HG02759 (cell line): ENCODE results near the gene ORC3.
"Not testable (repeated sequence)": the region's sequence is repeated elsewhere in the genome, so short reads cannot be mapped to it uniquely, and the experiment has no call there.

Source experiments
- ATAC-seq: cut with Tn5 transposase; IDR thresholded peaks from one replicate; pipeline ENCODE4 v1.9.1; 2021; ENCODE audit warnings: mild to moderate bottlenecking, moderate library complexity; ENCODE audit not compliant: unreplicated experiment

The ORC3 gene

DNA sequence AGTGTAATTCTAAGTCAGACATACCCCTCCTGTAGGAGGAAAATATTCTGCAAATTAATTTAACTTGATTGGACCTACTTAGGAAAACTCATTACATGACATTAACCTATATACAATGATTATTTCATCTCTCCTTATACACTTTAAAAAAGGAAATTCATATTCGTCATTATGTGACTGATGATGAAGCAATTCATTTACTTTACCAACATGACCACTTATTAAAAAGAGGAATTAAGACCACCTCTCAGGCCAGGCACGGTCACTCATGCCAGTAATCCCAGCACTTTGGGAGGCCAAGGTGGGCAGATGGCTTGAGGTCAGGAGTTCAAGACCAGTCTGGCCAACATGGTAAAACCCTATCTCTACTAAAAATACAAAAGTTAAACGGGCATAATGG is 100.5 kb downstream of the ORC3 start:
- no peak for ATAC-seq

DNA sequence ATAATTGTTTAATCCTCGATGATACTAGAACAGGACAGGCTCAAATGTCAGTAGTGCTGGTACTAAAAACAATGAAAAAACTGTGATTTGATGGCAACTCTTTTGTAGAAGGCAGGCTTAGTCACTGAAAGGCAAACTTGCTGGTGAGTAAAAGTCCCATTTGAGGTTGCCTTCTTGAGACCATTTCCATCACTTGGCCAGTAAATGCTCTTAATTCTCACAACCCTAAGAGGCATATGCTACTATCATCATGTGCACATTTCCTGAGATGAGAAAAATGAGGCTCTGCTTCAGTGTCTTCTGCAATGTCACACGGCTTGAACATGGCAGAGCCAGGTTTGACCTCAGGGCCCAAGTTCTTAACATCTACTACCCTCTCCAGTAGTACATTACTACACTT is 102.2 kb downstream of the ORC3 start:
- no peak for ATAC-seq

DNA sequence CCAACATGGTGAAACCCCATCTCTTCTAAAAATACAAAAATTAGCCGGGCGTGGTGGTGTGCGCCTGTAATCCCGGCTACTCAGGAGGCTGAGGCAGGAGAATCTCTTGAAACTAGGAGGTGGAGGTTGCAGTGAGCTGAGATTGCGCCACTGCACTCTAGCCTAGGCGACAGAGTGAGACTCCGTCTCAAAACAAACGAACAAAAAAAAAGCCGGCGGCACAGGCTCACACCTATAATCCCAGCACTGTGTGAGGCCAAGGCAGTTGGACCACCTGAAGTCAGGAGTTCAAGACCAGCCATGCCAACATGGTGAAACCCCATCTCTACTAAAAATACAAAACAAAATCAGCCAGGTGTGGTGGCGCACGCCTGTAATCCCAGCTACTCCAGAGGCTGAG is 106.9 kb downstream of the ORC3 start:
- not testable (repeated sequence) for ATAC-seq

DNA sequence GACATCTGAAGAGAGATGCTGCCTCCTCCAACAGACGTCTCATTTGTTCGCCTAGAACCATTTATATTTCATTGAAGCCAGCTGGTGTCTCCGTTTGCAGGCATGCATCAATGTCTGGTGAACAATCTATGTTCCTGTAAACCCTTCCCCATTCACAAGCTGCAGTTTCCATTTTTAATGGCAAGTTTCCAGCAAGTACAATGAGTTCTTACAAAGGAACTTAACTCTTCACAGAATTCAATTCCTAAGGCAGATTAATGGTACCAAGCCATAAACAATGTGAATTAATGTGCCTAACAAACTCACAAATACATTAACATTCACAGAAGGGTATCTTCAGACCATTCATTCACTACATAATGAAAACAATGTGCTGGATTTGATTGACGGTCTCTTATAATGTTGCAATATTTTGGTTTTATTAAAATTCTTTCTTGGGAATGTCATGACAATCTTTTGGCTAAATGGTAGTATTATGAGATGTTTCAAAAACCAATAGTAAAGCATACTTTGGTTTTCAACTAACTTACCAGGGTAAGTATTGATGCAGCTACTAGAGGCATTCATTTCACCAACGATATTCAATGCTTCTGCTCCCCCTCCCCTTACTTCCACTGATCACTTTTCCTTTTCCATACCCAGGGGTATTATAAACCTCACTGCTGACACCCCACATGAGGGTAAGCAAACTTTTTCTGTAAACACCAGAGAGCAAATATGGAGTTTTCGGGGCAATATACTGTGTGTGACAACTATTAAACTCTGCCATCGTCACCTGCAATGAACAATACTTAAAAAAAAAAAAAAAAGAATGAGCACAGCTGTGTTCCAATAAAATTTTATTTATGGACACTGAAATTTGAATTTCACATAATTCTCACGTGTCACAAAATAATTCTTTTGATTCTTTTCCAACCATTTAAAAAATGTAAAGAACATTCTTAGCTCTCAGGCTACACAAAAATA is 107.9 kb downstream of the ORC3 start:
- ATAC-seq, result no peak

DNA sequence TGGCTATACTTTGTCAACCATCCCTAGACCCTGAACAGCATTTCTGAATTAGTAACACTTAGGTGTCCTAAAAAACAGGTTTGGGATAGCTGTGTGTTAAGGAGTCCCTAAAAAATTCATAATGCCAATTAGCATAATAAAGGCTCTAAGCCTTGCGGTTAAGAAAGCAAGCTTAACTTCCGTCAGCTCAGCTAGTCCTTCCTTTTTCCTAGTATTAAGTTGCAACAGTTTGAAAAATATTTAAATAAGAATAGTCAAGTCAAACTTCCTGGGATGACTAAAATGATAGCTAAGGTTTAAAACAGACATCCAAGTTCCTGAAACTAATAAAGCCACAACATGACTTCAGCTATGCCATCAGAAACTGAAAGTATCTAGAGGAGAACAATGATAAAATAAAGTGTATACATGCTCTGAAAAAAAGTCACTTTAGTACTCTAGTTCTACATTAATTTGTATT is 108.6 kb downstream of the ORC3 start:
- ATAC-seq, result no peak

DNA sequence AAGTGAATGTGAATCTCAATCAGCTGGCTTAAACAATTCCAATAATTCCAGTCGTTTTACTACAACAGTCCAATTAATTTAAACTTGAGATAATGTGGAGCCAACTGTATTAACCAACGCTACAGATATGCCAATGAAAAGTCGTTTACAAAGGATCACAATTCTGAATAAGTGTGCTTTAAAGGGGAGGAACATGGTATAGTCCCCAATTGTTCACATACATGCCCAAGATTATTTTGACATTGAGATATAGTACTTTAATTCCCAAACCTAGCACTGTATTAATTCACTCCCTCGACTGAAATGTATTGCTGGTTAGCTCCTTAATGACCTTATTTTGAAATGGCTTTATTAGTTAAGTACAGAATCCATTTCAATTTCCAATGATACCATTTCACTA is 109.6 kb downstream of the ORC3 start:
- no peak for ATAC-seq

DNA sequence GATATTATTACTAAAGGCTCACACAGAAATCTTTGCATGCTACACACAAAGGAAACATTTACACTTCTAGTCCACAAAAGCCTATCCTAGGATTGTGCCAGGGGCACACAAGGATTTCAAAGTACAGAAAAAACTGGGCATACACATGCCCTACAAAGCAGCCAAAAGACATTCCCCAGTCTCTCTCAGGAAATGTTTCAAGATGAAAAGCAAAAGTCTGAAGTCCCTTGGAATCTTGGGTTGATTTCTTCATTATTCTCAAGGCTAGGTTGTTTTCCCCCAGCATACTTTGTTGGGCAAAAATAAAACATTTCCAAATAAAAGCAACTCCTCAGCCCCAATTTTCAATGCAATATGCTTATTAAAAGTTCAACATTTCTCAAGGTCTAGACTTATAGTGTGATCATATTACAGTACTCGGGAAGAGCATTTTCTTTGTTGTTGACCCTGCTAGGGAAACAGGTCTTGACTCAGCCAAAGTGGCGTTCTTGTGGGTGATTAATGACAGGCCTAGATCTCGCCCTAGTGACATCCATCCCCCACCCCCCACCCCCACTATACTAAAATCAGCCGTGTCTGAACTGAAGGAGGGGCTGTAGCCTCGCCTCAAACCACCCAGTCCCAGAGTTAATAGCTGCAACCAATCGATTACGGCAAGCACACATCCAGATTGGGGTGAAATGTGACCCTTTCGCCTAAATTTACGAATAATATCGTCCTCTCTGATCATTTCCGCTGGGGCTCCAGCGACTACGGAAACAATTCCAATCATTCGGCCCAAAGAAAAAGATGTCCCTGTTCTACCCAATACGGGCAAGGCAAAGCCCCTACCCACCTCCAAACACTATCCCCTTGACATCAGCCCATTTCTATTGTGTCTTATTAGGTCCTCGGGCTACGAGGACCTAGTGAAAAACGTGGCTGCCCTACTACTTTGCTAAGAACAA is 110.7 kb downstream of the ORC3 start:
- peak; percentile 9 for ATAC-seq

DNA sequence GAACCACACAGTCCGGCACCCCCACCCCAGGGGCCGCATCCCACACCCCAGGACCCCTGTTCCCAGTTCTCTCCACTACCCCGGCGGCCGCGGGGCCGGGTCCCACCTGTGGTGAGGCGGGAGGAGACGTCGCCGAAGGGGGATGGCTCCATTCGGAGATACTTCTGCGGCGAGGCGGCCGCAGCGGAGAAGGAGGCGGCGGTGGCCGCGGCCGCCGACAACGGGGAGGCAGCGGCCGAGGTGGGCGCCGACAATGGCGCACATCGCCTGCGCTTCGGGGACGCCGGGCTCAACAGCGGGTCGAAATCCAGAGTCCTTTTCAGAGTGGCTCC is 111.4 kb downstream of the ORC3 start:
- ATAC-seq, result peak; percentile 0

DNA sequence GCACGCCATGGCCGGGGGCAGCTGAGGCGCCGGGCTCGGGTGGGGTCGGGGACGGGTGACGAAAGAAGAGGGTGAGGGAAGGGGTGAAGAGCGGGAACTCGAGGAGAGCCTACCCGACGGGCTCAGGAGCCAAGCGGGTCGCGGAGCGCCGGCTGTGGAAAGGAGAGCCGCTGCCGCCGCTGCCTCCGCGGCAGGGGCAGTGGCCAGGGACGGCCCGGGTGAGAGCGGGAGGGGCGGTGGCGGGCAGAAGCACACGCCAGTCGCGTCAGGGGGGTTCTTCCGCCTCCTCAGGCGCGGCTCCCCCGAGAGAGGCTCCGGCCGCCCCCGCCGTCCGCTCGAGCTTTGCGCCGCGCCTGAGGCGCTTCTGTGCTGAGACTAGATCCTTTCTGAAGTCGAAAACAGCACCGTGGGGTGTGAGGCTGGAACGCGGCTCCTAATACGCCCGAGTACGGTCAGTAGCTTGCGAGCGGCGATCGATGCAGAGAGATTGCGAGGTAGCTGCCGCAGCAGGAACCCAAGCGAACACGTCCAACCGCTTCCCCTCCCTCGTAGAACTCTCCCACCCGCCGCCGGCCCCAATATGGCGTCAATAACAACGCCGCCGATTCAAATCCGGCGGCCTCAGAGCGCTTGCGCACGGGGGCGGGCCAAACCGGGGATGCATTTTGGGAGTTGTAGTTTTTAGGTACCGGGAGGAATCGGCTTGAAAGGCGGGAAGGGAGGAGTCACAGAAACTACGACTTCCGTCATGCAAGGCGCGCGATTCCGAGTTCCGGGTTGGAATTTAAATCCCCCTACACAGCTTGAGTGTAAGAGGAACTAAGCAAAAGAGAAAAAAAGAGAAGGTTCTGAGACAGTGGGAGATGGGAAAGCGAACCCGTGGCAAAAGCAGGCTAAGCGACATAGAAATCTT is 112.0 kb downstream of the ORC3 start, which contains the start of gene AKIRIN2:
TSS of gene AKIRIN2 (minus strand) at position 558 of the 913 bp plus-strand sequence. CDS start at position 9, 549 bp downstream.
- ATAC-seq, result peak; percentile 69

DNA sequence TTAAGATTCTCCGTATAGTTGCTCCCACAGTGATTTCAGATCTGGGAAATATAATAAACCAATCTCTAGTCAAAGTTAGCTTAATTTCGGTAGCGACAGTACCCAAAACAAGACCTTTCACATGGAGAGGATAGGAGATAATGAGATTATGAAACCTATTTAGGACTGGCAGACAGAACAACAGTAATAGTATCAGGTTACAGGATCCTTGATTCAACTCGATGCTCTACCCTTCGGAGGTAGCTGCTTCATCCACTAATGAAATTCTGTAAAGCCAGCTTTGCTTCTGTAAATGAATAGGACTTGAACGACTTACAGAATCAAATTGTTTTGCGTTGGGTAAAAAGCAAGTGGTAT is 112.6 kb downstream of the ORC3 start:
- ATAC-seq, result peak; percentile 6

DNA sequence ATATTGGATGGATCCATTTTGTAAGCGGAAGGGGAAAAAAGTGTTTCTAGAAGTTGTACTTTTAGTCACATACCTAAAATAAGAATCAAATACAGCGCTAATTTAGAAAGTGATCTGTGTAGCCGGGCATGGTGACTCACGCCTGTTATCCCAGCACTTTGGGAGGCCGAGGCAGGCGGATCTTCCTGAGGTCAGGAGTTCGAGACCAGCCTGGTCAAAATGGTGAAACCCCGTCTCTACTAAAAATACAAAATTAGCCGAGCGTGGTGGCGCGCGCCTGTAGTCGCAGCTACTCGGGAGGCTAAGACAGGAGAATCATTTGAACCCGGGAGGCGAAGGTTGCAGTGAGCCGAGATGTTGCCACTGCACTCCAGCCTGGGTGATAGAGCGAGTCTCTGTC is 113.1 kb downstream of the ORC3 start:
- not testable (repeated sequence) for ATAC-seq

DNA sequence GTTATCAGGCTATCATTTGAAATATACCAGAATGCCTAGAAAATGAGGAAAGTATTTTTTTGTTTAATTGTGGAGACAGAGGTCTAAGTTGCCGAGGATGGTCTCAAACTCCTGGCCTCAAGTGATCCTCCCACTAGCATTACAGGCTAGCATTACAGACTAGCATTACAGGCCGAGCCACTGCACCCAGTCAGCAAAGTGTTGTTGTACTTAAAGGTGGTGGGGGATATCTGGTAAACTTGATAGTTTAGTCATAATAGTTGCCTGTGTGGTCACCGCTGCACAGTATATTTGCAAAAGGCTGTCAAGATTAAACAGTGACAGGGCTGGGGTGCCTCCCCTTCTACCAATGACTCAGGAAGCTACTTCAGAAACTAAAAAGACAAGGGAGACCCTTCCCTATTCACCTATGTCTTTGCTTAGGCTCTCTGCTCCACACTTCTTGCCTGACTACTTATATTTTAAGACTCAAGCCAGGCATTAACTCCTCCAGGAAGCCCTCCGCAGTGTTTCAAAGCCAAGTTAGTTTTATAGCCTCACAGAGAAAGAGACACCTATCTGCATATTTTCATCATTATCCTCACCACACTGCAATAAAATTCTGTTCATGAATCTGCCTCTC is 115.2 kb downstream of the ORC3 start:
- ATAC-seq, result peak; percentile 58

DNA sequence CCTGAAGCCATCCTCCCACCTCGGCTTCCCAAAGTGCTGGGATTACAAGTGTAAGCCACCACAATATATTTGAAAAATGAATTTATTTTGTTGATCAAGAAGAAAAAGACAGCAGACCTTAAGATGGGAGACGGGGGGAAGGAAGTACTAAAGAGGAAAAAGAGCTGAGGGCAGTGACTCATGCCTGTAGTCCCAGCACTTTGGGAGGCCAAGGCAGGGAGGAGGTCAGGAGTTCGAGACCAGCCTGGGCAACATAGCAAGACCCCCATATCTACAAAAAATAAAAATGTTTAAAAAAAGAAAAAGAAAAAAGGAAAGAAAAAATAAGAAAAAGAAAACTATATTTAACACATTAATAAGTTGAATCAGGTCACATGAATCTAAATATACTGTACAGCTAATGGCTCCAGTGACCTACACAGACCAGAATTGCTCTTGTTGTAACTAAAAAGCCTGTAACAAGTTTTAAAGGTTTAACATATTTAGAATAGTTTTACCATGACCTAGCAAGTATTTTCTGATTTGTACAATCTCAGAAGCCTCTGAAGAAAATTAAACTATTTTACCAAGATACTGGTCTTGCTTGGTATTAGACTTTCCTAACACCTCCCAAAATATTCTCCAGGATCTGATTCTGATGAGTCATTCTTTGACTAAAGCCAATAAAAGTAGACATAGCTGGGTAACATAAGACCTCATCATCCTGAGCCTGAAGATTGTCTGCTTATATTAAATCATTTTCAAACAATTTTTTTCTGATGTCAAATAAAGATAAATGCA is 116.4 kb downstream of the ORC3 start:
- ATAC-seq, result no peak

DNA sequence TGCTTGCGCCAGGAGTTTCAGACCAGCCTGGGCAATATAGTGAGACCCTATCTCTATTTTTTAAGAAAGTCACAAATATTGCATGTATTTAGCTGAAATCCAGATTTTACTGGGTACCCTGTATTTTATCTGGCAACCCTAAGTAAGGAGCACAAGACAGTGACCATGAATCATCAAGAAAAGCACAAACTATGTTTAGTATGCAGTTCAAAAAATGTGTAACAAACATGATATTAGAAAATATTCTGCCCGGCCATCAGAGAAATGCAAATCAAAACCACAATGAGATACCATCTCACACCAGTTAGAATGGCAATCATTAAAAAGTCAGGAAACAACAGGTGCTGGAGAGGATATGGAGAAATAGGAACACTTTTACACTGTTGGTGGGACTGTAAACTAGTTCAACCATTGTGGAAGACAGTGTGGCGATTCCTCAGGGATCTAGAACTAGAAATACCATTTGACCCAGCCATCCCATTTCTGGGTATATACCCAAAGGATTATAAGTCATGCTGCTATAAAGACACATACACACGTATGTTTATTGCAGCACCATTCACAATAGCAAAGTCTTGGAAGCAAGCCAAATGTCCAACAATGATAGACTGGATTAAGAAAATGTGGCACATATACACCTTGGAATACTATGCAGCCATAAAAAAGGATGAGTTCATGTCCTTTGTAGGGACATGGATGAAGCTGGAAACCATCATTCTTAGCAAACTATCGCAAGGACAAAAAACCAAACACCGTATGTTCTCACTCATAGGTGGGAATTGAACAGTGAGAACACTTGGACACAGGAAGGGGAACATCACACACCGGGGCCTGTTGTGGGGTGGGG is 118.9 kb downstream of the ORC3 start:
- ATAC-seq, result not testable (repeated sequence)

DNA sequence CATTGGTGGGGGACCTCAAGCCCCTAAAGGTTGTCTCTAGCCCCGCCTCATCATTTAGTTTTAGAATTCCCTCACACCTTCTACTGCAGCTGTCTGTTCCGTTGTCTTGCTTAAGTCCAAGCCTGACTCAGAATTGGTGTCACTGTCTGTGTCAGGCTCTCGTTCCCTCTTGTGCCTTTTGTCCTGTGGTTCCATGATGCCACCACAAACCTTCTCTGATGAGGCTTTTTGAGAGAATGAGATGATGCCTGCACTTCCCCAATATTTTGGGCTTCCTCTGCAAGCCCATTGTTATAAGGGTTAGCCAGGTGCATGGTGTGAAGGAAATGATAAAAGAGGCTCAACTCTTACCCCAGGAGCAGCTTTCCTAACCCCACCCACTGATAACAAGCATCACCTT is 120.2 kb downstream of the ORC3 start:
- no peak for ATAC-seq

DNA sequence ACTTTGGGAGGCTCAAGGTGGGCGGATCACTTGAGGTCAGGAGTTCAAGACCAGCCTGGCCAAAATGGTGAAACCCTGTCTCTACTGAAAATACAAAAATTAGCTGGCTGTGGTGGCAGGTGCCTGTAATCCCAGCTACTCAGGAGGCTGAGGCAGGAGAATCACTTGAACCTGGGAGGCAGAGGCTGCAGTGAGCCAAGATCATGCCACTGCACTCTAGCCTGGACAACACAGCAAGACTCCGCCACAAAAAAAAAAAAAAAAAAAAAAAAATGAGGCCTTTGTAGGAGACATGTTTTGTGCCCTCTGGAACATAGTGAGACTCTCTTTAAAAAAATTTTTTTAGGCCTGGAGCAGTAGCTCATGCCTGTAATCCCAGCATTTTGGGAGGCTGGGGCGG is 122.8 kb downstream of the ORC3 start:
- not testable (repeated sequence) for ATAC-seq

DNA sequence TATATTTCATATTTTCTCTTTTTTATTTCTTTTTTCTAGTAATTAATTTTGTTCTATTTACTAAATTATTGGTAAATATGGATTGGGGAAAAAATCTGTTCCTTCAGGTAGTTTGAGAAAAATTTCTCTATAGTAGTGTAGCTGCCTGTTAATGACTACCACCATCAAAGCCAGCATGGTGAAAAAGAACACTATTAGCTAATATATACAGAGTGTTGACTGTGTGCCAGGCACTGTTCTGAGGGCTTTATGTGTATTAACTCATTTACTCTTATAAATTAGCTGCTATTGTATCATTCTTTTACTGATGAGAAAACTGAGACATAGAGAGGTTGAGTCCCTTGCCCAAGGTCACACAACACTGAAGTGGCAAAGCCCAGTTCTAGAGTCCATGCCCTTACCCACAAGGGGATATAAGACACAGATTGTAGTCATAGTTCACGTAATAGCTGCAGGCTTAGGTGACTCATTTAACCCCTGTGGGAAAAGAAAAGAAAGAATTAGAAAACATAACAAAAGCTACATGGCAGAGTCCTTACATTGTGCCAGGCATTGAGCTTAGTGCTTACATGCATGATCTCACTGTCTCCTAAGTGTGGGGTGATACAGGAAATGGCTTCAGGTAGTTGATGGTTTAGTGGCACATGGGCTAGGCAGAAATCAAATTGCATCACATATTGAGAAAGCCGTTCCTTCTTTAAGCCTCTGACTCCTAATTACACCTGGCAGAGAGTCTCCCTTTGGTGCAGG is 124.3 kb downstream of the ORC3 start:
- ATAC-seq, result peak; percentile 64
